ENCODE results near the gene GAS1.

GAS1 gene

GRCh38 chr9:86962692-86963091 lies 15.4 kb upstream of the GAS1 start:
- DNase-seq, result no peak

GRCh38 chr9:86960938-86961337 lies 13.6 kb upstream of the GAS1 start:
- no peak for DNase-seq

GRCh38 chr9:86958203-86958602 lies 10.9 kb upstream of the GAS1 start:
- no peak for DNase-seq

- no peak for DNase-seq
Measured at GRCh38 chr9:86955561-86955960, 8.3 kb upstream of the GAS1 start.

- DNase-seq, result no peak
Measured at GRCh38 chr9:86955042-86955441, 7.7 kb upstream of the GAS1 start.

GRCh38 chr9:86953181-86953580 lies 5.9 kb upstream of the GAS1 start:
- no peak for DNase-seq

GRCh38 chr9:86948074-86948929 lies 996 bp upstream of the GAS1 start:
- peak; percentile 58 for DNase-seq

GRCh38 chr9:86946201-86947145 lies 833 bp downstream of the GAS1 start:
- peak; percentile 39 for DNase-seq

- DNase-seq, result no peak
Measured at GRCh38 chr9:86945728-86946200, 1.5 kb downstream of the GAS1 start.

GRCh38 chr9:86944796-86945727 lies 2.2 kb downstream of the GAS1 start:
- no peak for DNase-seq

- no peak for DNase-seq
Measured at GRCh38 chr9:86943201-86944113, 3.8 kb downstream of the GAS1 start.

GRCh38 chr9:86942281-86943200 lies 4.8 kb downstream of the GAS1 start:
- DNase-seq, result no peak

GRCh38 chr9:86941197-86941596 lies 6.1 kb downstream of the GAS1 start:
- DNase-seq, result no peak

GRCh38 chr9:86940774-86941173 lies 6.5 kb downstream of the GAS1 start:
- DNase-seq, result no peak

GRCh38 chr9:86939891-86940290 lies 7.4 kb downstream of the GAS1 start:
- no peak for DNase-seq

GRCh38 chr9:86939321-86939720 lies 8.0 kb downstream of the GAS1 start:
- DNase-seq, result no peak

GRCh38 chr9:86938780-86939179 lies 8.5 kb downstream of the GAS1 start:
- DNase-seq, result no peak

GRCh38 chr9:86926145-86926544 lies 21.2 kb downstream of the GAS1 start:
- DNase-seq, result no peak

- no peak for DNase-seq
Measured at GRCh38 chr9:86925686-86926085, 21.6 kb downstream of the GAS1 start.

- DNase-seq, result no peak
Measured at GRCh38 chr9:86924206-86924605, 23.1 kb downstream of the GAS1 start.
